B cell (primary cell): ENCODE data around the gene AARS2. TPM values are rescaled to one million over a fixed set of nuclear protein-coding genes. Genes with fewer than 3 reads are reported as not detected.
A peak's percentile ranks its signal among the peaks of the same experiment; 100 is the strongest.

Experiments
- ATAC-seq: fragments of 200-7000 bp; cut with Tn5 transposase; one replicate; pipeline ENCODE4 v1.10.0; 2021; ENCODE audit warnings: low read depth, mild to moderate bottlenecking, moderate number of reproducible peaks, moderate library complexity
- CTCF ChIA-PET: fragments of 350-600 bp; sonication (Branson Sonifier 250); formaldehyde crosslinking; loops from one replicate; lab custom pipeline; 2021; ENCODE audit warnings: antibody characterized with exemption, inconsistent platforms; lab: Charles Lee
- POLR2A ChIA-PET: fragments of 350-600 bp; sonication (Branson Sonifier 250); formaldehyde crosslinking; loops from one replicate; lab custom pipeline; 2021; ENCODE audit warnings: antibody characterized with exemption; lab: Charles Lee
- DNase-seq: peaks from one replicate; pipeline ENCODE4 v3.0.0; 2013
- H2AFZ ChIP-seq: 2 replicates; pipeline ENCODE4 v1.6.1; 2012; ENCODE audit warnings: mild to moderate bottlenecking, low read depth, low read length; ENCODE audit not compliant: insufficient read depth, poor library complexity, severe bottlenecking
- H3K27ac ChIP-seq, 2 donors: 1 replicate in 1 of 2; 2 replicates in 1 of 2; pipeline ENCODE4 v1.5.1; 2012 to 2013; ENCODE audit warnings: low read length in 2 of 2, mild to moderate bottlenecking in 2 of 2, moderate library complexity in 1 of 2
- H3K27me3 ChIP-seq, 4 experiments: fragments of 200-600 bp in 1 of 4; sonication (generic) in 1 of 4; replicated peaks in 1 of 4; 1 replicate in 2 of 4; 2 replicates in 2 of 4; pipeline versions ENCODE4 v1.6.1 to v1.7.0; 2013 to 2016; ENCODE audit warnings: low read length in 3 of 4, mild to moderate bottlenecking in 2 of 4, mixed read lengths in 1 of 4, moderate library complexity in 1 of 4; ENCODE audit not compliant: insufficient read depth in 4 of 4, control insufficient read depth in 3 of 4; ENCODE audit errors: control extremely low read depth in 1 of 4
- H3K36me3 ChIP-seq, 2 experiments: replicated peaks in 1 of 2; 1 replicate in 1 of 2; 2 replicates in 1 of 2; pipeline versions ENCODE4 v1.6.1 to v1.7.1; 2013; ENCODE audit warnings: low read length in 1 of 2; ENCODE audit not compliant: insufficient read depth in 2 of 2, control insufficient read depth in 1 of 2; ENCODE audit errors: control extremely low read depth in 1 of 2, extremely low read depth in 1 of 2
- H3K4me1 ChIP-seq, 2 donors: fragments of 200-600 bp in 1 of 2; sonication (generic) in 1 of 2; 1 replicate in 1 of 2; 2 replicates in 1 of 2; pipeline versions ENCODE4 v1.5.1 to v1.6.1; 2013 to 2017; ENCODE audit warnings: low read length in 2 of 2; ENCODE audit not compliant: control insufficient read depth in 2 of 2, insufficient read depth in 2 of 2
- H3K4me2 ChIP-seq: replicated peaks from 2 replicates; pipeline ENCODE3; 2012; ENCODE audit warnings: mild to moderate bottlenecking, low read depth, low read length; ENCODE audit not compliant: poor library complexity, severe bottlenecking
- H3K4me3 ChIP-seq, 5 experiments: fragments of 200-600 bp in 1 of 5; sonication (generic) in 1 of 5; 1 replicate in 3 of 5; 2 replicates in 2 of 5; pipeline versions ENCODE4 v1.5.1 to v1.7.0; 2011 to 2016; ENCODE audit warnings: low read length in 4 of 5, mild to moderate bottlenecking in 4 of 5, low read depth in 2 of 5, control low read depth in 1 of 5, moderate library complexity in 1 of 5; ENCODE audit not compliant: insufficient read depth in 1 of 5; ENCODE audit errors: control extremely low read depth in 1 of 5, extremely low read depth in 1 of 5
- H3K79me2 ChIP-seq: fragments of 200-600 bp; sonication (generic); one replicate; pipeline ENCODE4 v1.6.0; 2016; ENCODE audit warnings: low read length; ENCODE audit not compliant: control insufficient read depth, insufficient read depth
- H3K9ac ChIP-seq: fragments of 200-600 bp; sonication (generic); 2 replicates; pipeline ENCODE4 v1.6.1; 2017; ENCODE audit warnings: mild to moderate bottlenecking, low read length, moderate library complexity
- H3K9me3 ChIP-seq, 3 donors: one replicate each; pipeline versions ENCODE4 v1.6.1 to v1.7.1; 2013; ENCODE audit warnings: low read length in 2 of 3; ENCODE audit not compliant: control insufficient read depth in 2 of 3, insufficient read depth in 1 of 3; ENCODE audit errors: control extremely low read depth in 1 of 3
- H4K20me1 ChIP-seq: 2 replicates; pipeline ENCODE4 v1.6.0; 2012; ENCODE audit warnings: mild to moderate bottlenecking, low read length; ENCODE audit not compliant: insufficient read depth, control insufficient read depth, poor library complexity, severe bottlenecking
- H3K27ac Mint-ChIP-seq: one replicate; pipeline ENCODE4 v1.8.0; 2021; ENCODE audit warnings: mixed read lengths
- H3K27me3 Mint-ChIP-seq: one replicate; pipeline ENCODE4 v1.8.0; 2021; ENCODE audit warnings: mixed read lengths
- H3K4me1 Mint-ChIP-seq: one replicate; pipeline ENCODE4 v1.8.0; 2021; ENCODE audit warnings: mixed read lengths
- H3K4me3 Mint-ChIP-seq: one replicate; pipeline ENCODE4 v1.8.0; 2021; ENCODE audit warnings: mixed read lengths
- H3K9me3 Mint-ChIP-seq: one replicate; pipeline ENCODE4 v1.8.0; 2022; ENCODE audit warnings: mixed read lengths; ENCODE audit not compliant: insufficient read depth
- EZH2 ChIP-seq: IDR thresholded peaks from 2 replicates; pipeline ENCODE4 v1.6.1; 2012; ENCODE audit warnings: borderline replicate concordance, low read depth, mild to moderate bottlenecking, moderate library complexity, low read length; ENCODE audit not compliant: insufficient read depth, poor library complexity, severe bottlenecking
- WGBS: methylation state at CpG from one replicate; pipeline ENCODE4 v1.1.5; 2013; ENCODE audit warnings: missing lambda C conversion rate; ENCODE audit not compliant: insufficient coverage; 5-methylcytosine and 5-hydroxymethylcytosine counted together
- intact Hi-C: fragments of 100-400 bp; cut with micrococcal nuclease; formaldehyde crosslinking; loops from one replicate; pipeline ENCODE4 v1.10.0; 2022
- polyA plus RNA-seq: library from polyadenylated mRNA; depleted of rRNA; stranded (reverse); fragments of >200 nt; gene quantifications from 2 replicates; pipeline ENCODE4 v1.2.3, GENCODE V29; 2012
- total RNA-seq, 2 donors: library from RNA; stranded (reverse); fragments of 120-200 nt in 1 of 2; gene quantifications; 1 replicate in 1 of 2; 2 replicates in 1 of 2; pipeline versions ENCODE4 v1.2.3 to v1.2.4, GENCODE V29; 2013 to 2022
- TF ChIP-seq, protein P1 (sequence below): fragments of 200-600 bp; IDR thresholded peaks from one replicate; pipeline ENCODE4 v1.8.0; 2022; ENCODE audit warnings: antibody characterized with exemption, mild to moderate bottlenecking

AARS2 gene
- total and polyA plus RNA-seq, 2 donors (not counting 1 experiment from before 2014, with no cell fraction given) = 11.3 to 21.3 TPM

GRCh38 chr6:44255871-44256774 is 57.0 kb downstream of the AARS2 start:
- 23% methylated on average over 13 of the region's 15 CpGs for WGBS
- POLR2A ChIA-PET = interaction anchor here (0.6 to 4.3 kb wide), 8 partner anchors 8 to 1202 kb away, joined by 3 to 87 read pairs (median 5); partner anchors contain the start of genes HSP90AB1 and SLC29A1
- no peak for ATAC-seq
- H3K79me2 ChIP-seq = peaks cover 21% of the 10 kb centered on the region
- no peaks in the 10 kb centered on the region for H3K9me3 Mint-ChIP-seq
- intact Hi-C loops = loop anchor here (5.0 kb wide), 1 partner anchor 629 kb away; the partner anchor contains the start of gene GTPBP2
- peak overlapping the region; percentile 96 for H3K9ac ChIP-seq
- H3K4me3 ChIP-seq = peak overlapping the region; percentile 9 to 93 (median 90)
- peaks cover 85% of the 10 kb centered on the region for H3K4me1 Mint-ChIP-seq
- H3K27me3 ChIP-seq = no peaks in the 10 kb centered on the region
- H3K36me3 ChIP-seq = peaks cover 4 to 74% of the 10 kb centered on the region in 2 experiments
- H3K4me1 ChIP-seq = peaks cover 46 to 70% of the 10 kb centered on the region in 2 donors
- no peaks in the 10 kb centered on the region for H3K9me3 ChIP-seq
- H2AFZ ChIP-seq = peak overlapping the region; percentile 67
- H3K4me3 Mint-ChIP-seq = peak overlapping the region; percentile 87
- H4K20me1 ChIP-seq = peaks cover 49% of the 10 kb centered on the region
- TF ChIP-seq, protein P1, sequence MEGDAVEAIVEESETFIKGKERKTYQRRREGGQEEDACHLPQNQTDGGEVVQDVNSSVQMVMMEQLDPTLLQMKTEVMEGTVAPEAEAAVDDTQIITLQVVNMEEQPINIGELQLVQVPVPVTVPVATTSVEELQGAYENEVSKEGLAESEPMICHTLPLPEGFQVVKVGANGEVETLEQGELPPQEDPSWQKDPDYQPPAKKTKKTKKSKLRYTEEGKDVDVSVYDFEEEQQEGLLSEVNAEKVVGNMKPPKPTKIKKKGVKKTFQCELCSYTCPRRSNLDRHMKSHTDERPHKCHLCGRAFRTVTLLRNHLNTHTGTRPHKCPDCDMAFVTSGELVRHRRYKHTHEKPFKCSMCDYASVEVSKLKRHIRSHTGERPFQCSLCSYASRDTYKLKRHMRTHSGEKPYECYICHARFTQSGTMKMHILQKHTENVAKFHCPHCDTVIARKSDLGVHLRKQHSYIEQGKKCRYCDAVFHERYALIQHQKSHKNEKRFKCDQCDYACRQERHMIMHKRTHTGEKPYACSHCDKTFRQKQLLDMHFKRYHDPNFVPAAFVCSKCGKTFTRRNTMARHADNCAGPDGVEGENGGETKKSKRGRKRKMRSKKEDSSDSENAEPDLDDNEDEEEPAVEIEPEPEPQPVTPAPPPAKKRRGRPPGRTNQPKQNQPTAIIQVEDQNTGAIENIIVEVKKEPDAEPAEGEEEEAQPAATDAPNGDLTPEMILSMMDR = no peak
- TF ChIP-seq EZH2 = no peak
- H3K27ac ChIP-seq = peak overlapping the region; percentile 74 to 98
- peak; percentile 52 for DNase-seq
- no peaks in the 10 kb centered on the region for H3K27me3 Mint-ChIP-seq
- H3K27ac Mint-ChIP-seq = peak overlapping the region; percentile 94
- CTCF ChIA-PET = interaction anchor here (0.7 to 5.0 kb wide), 13 partner anchors 9 to 159 kb away, joined by 3 to 68 read pairs (median 6); partner anchors contain the start of genes AARS2, HSP90AB1 and NFKBIE
- H3K4me2 ChIP-seq = peak overlapping the region; percentile 97
